Liver (tissue), 9 donors: ENCODE results near the gene NMUR1. TPM values are rescaled to one million over a fixed set of nuclear protein-coding genes. Genes with fewer than 3 reads are reported as not detected.

Experiments
- DNase-seq: peaks from one replicate; pipeline ENCODE4 v3.0.0-alpha.2; 2017; ENCODE audit warnings: low spot score
- H3K27ac ChIP-seq, 2 donors: one replicate each; pipeline ENCODE4 v1.7.0; 2013; ENCODE audit warnings: inconsistent platforms in 2 of 2, low read length in 2 of 2, control low read depth in 1 of 2, low read depth in 1 of 2, mild to moderate bottlenecking in 1 of 2
- H3K27me3 ChIP-seq, 4 donors: one replicate each; pipeline versions ENCODE4 v1.6.1 to v1.7.0; 2013; ENCODE audit warnings: low read length in 3 of 4, inconsistent platforms in 1 of 4, mild to moderate bottlenecking in 1 of 4, moderate library complexity in 1 of 4; ENCODE audit not compliant: control insufficient read depth in 4 of 4, insufficient read depth in 4 of 4
- H3K36me3 ChIP-seq, 4 donors: one replicate each; pipeline versions ENCODE4 v1.6.1 to v1.7.0; 2013; ENCODE audit warnings: low read length in 3 of 4, mild to moderate bottlenecking in 3 of 4, low read depth in 1 of 4, moderate library complexity in 1 of 4; ENCODE audit not compliant: control insufficient read depth in 4 of 4, insufficient read depth in 3 of 4
- H3K4me1 ChIP-seq, 4 donors: one replicate each; pipeline versions ENCODE4 v1.6.1 to v1.7.0; 2013; ENCODE audit warnings: low read length in 3 of 4, mild to moderate bottlenecking in 3 of 4, moderate library complexity in 1 of 4; ENCODE audit not compliant: control insufficient read depth in 4 of 4, insufficient read depth in 4 of 4
- H3K4me3 ChIP-seq, 3 donors: one replicate each; pipeline versions ENCODE4 v1.6.1 to v1.7.0; 2013; ENCODE audit warnings: low read length in 3 of 3, control low read depth in 1 of 3, low read depth in 1 of 3, mild to moderate bottlenecking in 1 of 3
- H3K9ac ChIP-seq, 2 donors: one replicate each; pipeline ENCODE4 v1.7.0; 2013; ENCODE audit warnings: low read length in 2 of 2, mild to moderate bottlenecking in 2 of 2, moderate library complexity in 2 of 2, control low read depth in 1 of 2, low read depth in 1 of 2
- H3K9me3 ChIP-seq, 4 donors: one replicate each; pipeline versions ENCODE4 v1.6.1 to v1.7.0; 2013; ENCODE audit warnings: low read length in 3 of 4; ENCODE audit not compliant: control insufficient read depth in 4 of 4
- ATF3 ChIP-seq: IDR thresholded peaks from 2 replicates; pipeline ENCODE4 v1.6.1; 2016; ENCODE audit warnings: antibody characterized with exemption
- CTCF ChIP-seq: fragments of 150-350 bp; IDR thresholded peaks from 2 replicates; pipeline ENCODE4 v1.5.1; 2017; ENCODE audit warnings: improper control_type of control experiment, low read depth, low read length; ENCODE audit not compliant: missing input control
- FOXA1 ChIP-seq: IDR thresholded peaks from 2 replicates; pipeline ENCODE4 v1.6.1; 2016; ENCODE audit warnings: antibody characterized with exemption
- GABPA ChIP-seq, 2 donors: IDR thresholded peaks in 1 of 2; conservative IDR thresholded peaks in 1 of 2; 2 replicates each; pipeline ENCODE4 v1.6.1; 2016; ENCODE audit warnings: antibody characterized with exemption in 2 of 2, mild to moderate bottlenecking in 1 of 2, moderate library complexity in 1 of 2
- HNF4G ChIP-seq: IDR thresholded peaks from 2 replicates; pipeline ENCODE4 v1.6.1; 2016; ENCODE audit warnings: antibody characterized with exemption
- JUND ChIP-seq, 2 donors: IDR thresholded peaks; 2 replicates each; pipeline ENCODE4 v1.6.1; 2016; ENCODE audit warnings: antibody characterized with exemption in 2 of 2
- NR2F2 ChIP-seq: IDR thresholded peaks from 2 replicates; pipeline ENCODE4 v1.6.1; 2016; ENCODE audit warnings: antibody characterized with exemption
- RAD21 ChIP-seq, 2 donors: IDR thresholded peaks; 2 replicates each; pipeline ENCODE4 v1.6.1; 2016; ENCODE audit warnings: antibody characterized with exemption in 2 of 2, mild to moderate bottlenecking in 2 of 2
- RXRA ChIP-seq, 2 donors: IDR thresholded peaks; 2 replicates each; pipeline ENCODE4 v1.6.1; 2017 to 2018; ENCODE audit warnings: antibody characterized with exemption in 2 of 2, mild to moderate bottlenecking in 1 of 2
- TAF1 ChIP-seq: conservative IDR thresholded peaks from 2 replicates; pipeline ENCODE4 v1.6.1; 2016; ENCODE audit warnings: antibody characterized with exemption, mild to moderate bottlenecking
- YY1 ChIP-seq: IDR thresholded peaks from 2 replicates; pipeline ENCODE4 v1.6.1; 2016; ENCODE audit warnings: antibody characterized with exemption, mild to moderate bottlenecking
- ZBTB33 ChIP-seq: IDR thresholded peaks from 2 replicates; pipeline ENCODE4 v1.6.1; 2016; ENCODE audit warnings: antibody characterized with exemption
- WGBS: extraction: QIAGEN DNeasy Blood & Tissue Kit; methylation state at CpG from one replicate; pipeline ENCODE4 v1.1.7; 2013; 5-methylcytosine and 5-hydroxymethylcytosine counted together
- polyA plus RNA-seq, 2 donors: library from polyadenylated mRNA; stranded (reverse) in 1 of 2; unstranded in 1 of 2; fragments of 200-250 nt in 1 of 2; fragments of >200 nt in 1 of 2; fragmentation: Nextera tagmentation in 1 of 2; extraction: Ambion mirVana in 1 of 2; gene quantifications; one replicate each; pipeline versions ENCODE4 v1.2.1 to v1.2.3, GENCODE V29; 2013 to 2015
- total RNA-seq, 2 donors: library from RNA; depleted of rRNA; stranded (reverse); fragments of >200 nt; gene quantifications; one replicate each; pipeline ENCODE4 v1.2.3, GENCODE V29; 2014
- TF ChIP-seq, protein P1 (sequence below): IDR thresholded peaks from 2 replicates; pipeline ENCODE4 v1.6.1; 2016; ENCODE audit warnings: antibody characterized with exemption, mild to moderate bottlenecking
- donor health status: healthy.
- donor health status: healthy.
- donor health status: healthy.
- donor health status: healthy.
- donor health status: healthy.

The NMUR1 gene
- total and polyA plus RNA-seq, 4 donors, result 0.23 to 0.84 (median 0.52) TPM

GRCh38 chr2:231531466-231531865 lies 1.2 kb upstream of the NMUR1 start:
- 92% methylated on average over 6 of the region's 6 CpGs for WGBS
- peaks cover 0 to 5% (median 2%) of the 10 kb centered on the region in 4 donors for H3K4me1 ChIP-seq
- no peaks in the 10 kb centered on the region for H3K36me3 ChIP-seq
- no peak overlapping the region for H3K4me3 ChIP-seq
- H3K27ac ChIP-seq, result no peak overlapping the region
- no peak for DNase-seq
- H3K9me3 ChIP-seq, result no peaks in the 10 kb centered on the region
- no peak overlapping the region for H3K9ac ChIP-seq
- no peaks in the 10 kb centered on the region for H3K27me3 ChIP-seq
- TF ChIP-seq FOXA1, result no peak
- TF ChIP-seq TAF1, result no peak
- no peak for TF ChIP-seq YY1
- no peak for TF ChIP-seq RXRA (IDR thresholded peaks at IDR 0.05)
- no peak for TF ChIP-seq ATF3
- TF ChIP-seq GABPA (IDR thresholded peaks at IDR 0.05 in 1 of 2, conservative IDR thresholded peaks at IDR 0.05 in 1 of 2), result no peak
- no peak for TF ChIP-seq ZBTB33
- no peak for TF ChIP-seq HNF4G
- TF ChIP-seq CTCF, result no peak
- TF ChIP-seq RAD21 (IDR thresholded peaks at IDR 0.05), result no peak
- TF ChIP-seq NR2F2, result no peak

- Histone ChIP-seq H3K9ac (no peak overlapping the region), H3K4me3 (no peak overlapping the region), H3K27me3 (no peaks in the 10 kb centered on the region), H3K4me1 (peaks cover 0 to 5% (median 2%) of the 10 kb centered on the region in 4 donors), H3K27ac (no peak overlapping the region), H3K9me3 (no peaks in the 10 kb centered on the region), H3K36me3 (no peaks in the 10 kb centered on the region)
- TF ChIP-seq RXRA (IDR thresholded peaks at IDR 0.05) (no peak), FOXA1 (no peak), CTCF (no peak), TAF1 (no peak), ATF3 (no peak), JUND (IDR thresholded peaks at IDR 0.05) (no peak), HNF4G (no peak), NR2F2 (no peak)
- TF ChIP-seq, protein P1, sequence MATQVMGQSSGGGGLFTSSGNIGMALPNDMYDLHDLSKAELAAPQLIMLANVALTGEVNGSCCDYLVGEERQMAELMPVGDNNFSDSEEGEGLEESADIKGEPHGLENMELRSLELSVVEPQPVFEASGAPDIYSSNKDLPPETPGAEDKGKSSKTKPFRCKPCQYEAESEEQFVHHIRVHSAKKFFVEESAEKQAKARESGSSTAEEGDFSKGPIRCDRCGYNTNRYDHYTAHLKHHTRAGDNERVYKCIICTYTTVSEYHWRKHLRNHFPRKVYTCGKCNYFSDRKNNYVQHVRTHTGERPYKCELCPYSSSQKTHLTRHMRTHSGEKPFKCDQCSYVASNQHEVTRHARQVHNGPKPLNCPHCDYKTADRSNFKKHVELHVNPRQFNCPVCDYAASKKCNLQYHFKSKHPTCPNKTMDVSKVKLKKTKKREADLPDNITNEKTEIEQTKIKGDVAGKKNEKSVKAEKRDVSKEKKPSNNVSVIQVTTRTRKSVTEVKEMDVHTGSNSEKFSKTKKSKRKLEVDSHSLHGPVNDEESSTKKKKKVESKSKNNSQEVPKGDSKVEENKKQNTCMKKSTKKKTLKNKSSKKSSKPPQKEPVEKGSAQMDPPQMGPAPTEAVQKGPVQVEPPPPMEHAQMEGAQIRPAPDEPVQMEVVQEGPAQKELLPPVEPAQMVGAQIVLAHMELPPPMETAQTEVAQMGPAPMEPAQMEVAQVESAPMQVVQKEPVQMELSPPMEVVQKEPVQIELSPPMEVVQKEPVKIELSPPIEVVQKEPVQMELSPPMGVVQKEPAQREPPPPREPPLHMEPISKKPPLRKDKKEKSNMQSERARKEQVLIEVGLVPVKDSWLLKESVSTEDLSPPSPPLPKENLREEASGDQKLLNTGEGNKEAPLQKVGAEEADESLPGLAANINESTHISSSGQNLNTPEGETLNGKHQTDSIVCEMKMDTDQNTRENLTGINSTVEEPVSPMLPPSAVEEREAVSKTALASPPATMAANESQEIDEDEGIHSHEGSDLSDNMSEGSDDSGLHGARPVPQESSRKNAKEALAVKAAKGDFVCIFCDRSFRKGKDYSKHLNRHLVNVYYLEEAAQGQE, result no peak
- no peak for DNase-seq
- 96% methylated on average over 9 of the region's 9 CpGs for WGBS
These were observed 1.6 kb downstream of the NMUR1 start for GRCh38 chr2:231528636-231529030.
